Measurements from ENCODE around the gene HYDIN. TPM values are rescaled to one million over a fixed set of nuclear protein-coding genes. Genes with fewer than 3 reads are reported as not detected.

HYDIN gene
- total and polyA plus RNA-seq, 7 donors, result under 0.01 to 7.5 (median 1.6) TPM; not detected in 1

DNA sequence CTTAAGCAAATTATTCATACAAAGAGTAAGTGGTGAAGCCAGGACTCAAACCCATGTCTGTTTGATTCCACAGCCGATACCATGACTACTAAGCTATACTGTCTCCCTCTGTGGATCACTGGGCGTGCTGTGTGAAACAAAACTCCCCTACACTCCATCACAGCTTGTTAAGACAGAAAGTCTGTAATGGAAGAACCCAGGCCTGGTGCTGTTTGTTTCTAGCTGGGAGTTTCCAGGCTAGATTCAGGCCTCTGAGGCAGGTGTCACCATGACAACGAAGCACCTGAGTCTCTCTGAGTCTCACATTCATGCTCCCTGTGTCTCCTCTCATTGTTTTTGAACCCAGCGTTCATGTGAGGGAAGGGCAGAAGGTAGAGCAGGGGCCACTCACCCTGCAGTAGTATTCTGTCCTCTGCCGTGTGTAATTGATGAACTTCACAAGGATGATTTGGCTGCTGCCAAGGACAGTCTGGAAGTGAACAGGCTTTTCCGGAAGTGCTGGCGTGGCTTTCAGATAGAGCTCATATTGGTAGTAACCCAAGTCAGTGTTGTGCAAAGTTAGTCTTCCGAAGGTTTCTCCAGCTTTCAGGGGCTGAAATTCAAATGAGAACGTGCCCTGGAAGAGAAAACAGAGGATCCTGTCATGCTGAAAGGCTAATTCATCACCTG lies 421.0 kb downstream of the HYDIN start:
- no peaks in the 10 kb centered on the region for H3K36me3 ChIP-seq
- H3K4me3 ChIP-seq, result no peak overlapping the region
- no peaks in the 10 kb centered on the region for H3K9me3 ChIP-seq
- peaks cover 0 to 28% (median 0%) of the 10 kb centered on the region in 3 donors for H3K27me3 ChIP-seq
- no peak for TF ChIP-seq EP300 (IDR thresholded peaks at IDR 0.05)
- no peak for TF ChIP-seq POLR2AphosphoS5 (IDR thresholded peaks at IDR 0.05)
- TF ChIP-seq CTCF (IDR thresholded peaks at IDR 0.05), result no peak
- TF ChIP-seq POLR2A (IDR thresholded peaks at IDR 0.05), result no peak
- intact Hi-C loops (cut with DNase I), result no loop called here
- DNase-seq, result no peak
- no peaks in the 10 kb centered on the region for H3K4me1 ChIP-seq
- WGBS, 2 donors, result 63 to 75% methylated on average over 9 of the region's 9 CpGs
- no peak overlapping the region for H3K27ac ChIP-seq

GRCh38 chr16:70808371-70808770 lies 422.2 kb downstream of the HYDIN start:
- peaks cover 0 to 6% (median 0%) of the 10 kb centered on the region in 4 donors for H3K9me3 ChIP-seq
- no peak overlapping the region for H3K4me3 ChIP-seq
- H3K4me1 ChIP-seq, result no peaks in the 10 kb centered on the region
- no peaks in the 10 kb centered on the region for H3K36me3 ChIP-seq
- intact Hi-C loops (cut with DNase I), result no loop called here
- no peak overlapping the region for H3K27ac ChIP-seq
- H3K27me3 ChIP-seq, result peaks cover 0 to 28% (median 0%) of the 10 kb centered on the region in 3 donors
- TF ChIP-seq POLR2AphosphoS5 (IDR thresholded peaks at IDR 0.05), result no peak
- TF ChIP-seq CTCF (IDR thresholded peaks at IDR 0.05), result no peak
- no peak for TF ChIP-seq POLR2A (IDR thresholded peaks at IDR 0.05)
- TF ChIP-seq EP300 (IDR thresholded peaks at IDR 0.05), result no peak
- DNase-seq, result no peak

DNA sequence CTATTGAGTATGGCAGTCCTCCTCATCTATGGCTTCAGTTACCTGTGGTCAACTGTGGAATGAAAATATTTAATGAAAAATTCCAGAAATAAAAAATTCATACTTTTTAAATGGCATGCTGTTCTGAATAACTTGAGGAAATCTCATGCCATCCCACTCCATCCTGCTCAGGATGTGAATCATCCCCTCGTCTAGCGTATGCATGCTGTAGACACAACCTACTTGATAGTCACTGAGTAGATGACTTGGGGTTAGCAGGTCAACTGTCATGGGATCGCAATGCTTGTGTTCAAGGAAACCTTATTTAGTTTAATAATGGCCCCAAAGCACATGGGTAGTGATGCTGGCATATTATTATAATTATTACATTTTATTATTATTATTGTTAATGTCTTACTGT lies 424.7 kb downstream of the HYDIN start:
- Histone ChIP-seq H3K4me1 (peaks cover 0 to 4% (median 0%) of the 10 kb centered on the region in 4 donors), H3K9me3 (peaks cover 0 to 6% (median 0%) of the 10 kb centered on the region in 4 donors), H3K27ac (no peak overlapping the region), H3K27me3 (peaks cover 0 to 28% (median 0%) of the 10 kb centered on the region in 3 donors), H3K36me3 (no peaks in the 10 kb centered on the region), H3K4me3 (no peak overlapping the region)
- intact Hi-C loops (cut with DNase I), result no loop called here
- TF ChIP-seq EP300 (IDR thresholded peaks at IDR 0.05) (no peak), CTCF (IDR thresholded peaks at IDR 0.05) (no peak), POLR2AphosphoS5 (IDR thresholded peaks at IDR 0.05) (no peak), POLR2A (IDR thresholded peaks at IDR 0.05) (no peak)
- WGBS, 2 donors, result 82 to 85% methylated on average over 3 of the region's 3 CpGs
- DNase-seq, result no peak

- DNase-seq, result no peak
- intact Hi-C loops (cut with DNase I), result no loop called here
- H3K27ac ChIP-seq, result no peak overlapping the region
- peaks cover 0 to 8% (median 2%) of the 10 kb centered on the region in 4 donors for H3K4me1 ChIP-seq
- H3K9me3 ChIP-seq, result peaks cover 0 to 6% (median 0%) of the 10 kb centered on the region in 4 donors
- peaks cover 0 to 24% (median 0%) of the 10 kb centered on the region in 3 donors for H3K27me3 ChIP-seq
- WGBS, 2 donors, result 66 to 75% methylated on average over 6 of the region's 6 CpGs
- no peaks in the 10 kb centered on the region for H3K36me3 ChIP-seq
- H3K4me3 ChIP-seq, result no peak overlapping the region
- TF ChIP-seq POLR2AphosphoS5 (IDR thresholded peaks at IDR 0.05) (no peak), CTCF (IDR thresholded peaks at IDR 0.05) (no peak), EP300 (IDR thresholded peaks at IDR 0.05) (no peak)
Observed at GRCh38 chr16:70805380-70805779, 425.1 kb downstream of the HYDIN start.

Measured in sigmoid colon (tissue), 7 donors.